ENCODE measurements around the gene SETD9.

SETD9 gene

GRCh38 chr5:56934325-56934724 is 24.9 kb downstream of the SETD9 start:
- no peak overlapping the region for H3K9ac ChIP-seq (ENCODE audit: low read depth in 1 of 2, low read length in 2 of 2)
- no peaks in the 10 kb centered on the region for H3K9me3 ChIP-seq (ENCODE audit: control insufficient read depth in 1 of 2, low read length in 2 of 2)
- no peaks in the 10 kb centered on the region for H3K27me3 ChIP-seq (ENCODE audit: control insufficient read depth in 1 of 2, insufficient read depth in 2 of 2, low read length in 2 of 2)
- H3K27ac ChIP-seq (ENCODE audit: low read depth, low read length), result no peak overlapping the region
- H3K4me3 ChIP-seq (ENCODE audit: low read depth in 1 of 2, low read length in 2 of 2), result no peak overlapping the region
- H3K36me3 ChIP-seq (ENCODE audit: control insufficient read depth in 1 of 2, insufficient read depth in 2 of 2, low read length in 2 of 2), result peaks cover 45 to 89% of the 10 kb centered on the region in 2 donors
- H3K4me1 ChIP-seq (ENCODE audit: control insufficient read depth in 1 of 2, insufficient read depth in 2 of 2, low read length in 2 of 2), result no peaks in the 10 kb centered on the region

- Histone ChIP-seq H3K27me3 (ENCODE audit: control insufficient read depth in 1 of 2, insufficient read depth in 2 of 2, low read length in 2 of 2) (no peaks in the 10 kb centered on the region), H3K9me3 (ENCODE audit: control insufficient read depth in 1 of 2, low read length in 2 of 2) (no peaks in the 10 kb centered on the region), H3K27ac (ENCODE audit: low read depth, low read length) (no peak overlapping the region), H3K9ac (ENCODE audit: low read depth in 1 of 2, low read length in 2 of 2) (no peak overlapping the region), H3K36me3 (ENCODE audit: control insufficient read depth in 1 of 2, insufficient read depth in 2 of 2, low read length in 2 of 2) (peaks cover 45 to 86% of the 10 kb centered on the region in 2 donors), H3K4me1 (ENCODE audit: control insufficient read depth in 1 of 2, insufficient read depth in 2 of 2, low read length in 2 of 2) (no peaks in the 10 kb centered on the region), H3K4me3 (ENCODE audit: low read depth in 1 of 2, low read length in 2 of 2) (no peak overlapping the region)
Measured at GRCh38 chr5:56938858-56939257, 29.5 kb downstream of the SETD9 start.

- Histone ChIP-seq H3K27ac (ENCODE audit: low read depth, low read length) (no peak overlapping the region), H3K9me3 (ENCODE audit: control insufficient read depth in 1 of 2, low read length in 2 of 2) (no peaks in the 10 kb centered on the region), H3K9ac (ENCODE audit: low read depth in 1 of 2, low read length in 2 of 2) (no peak overlapping the region), H3K36me3 (ENCODE audit: control insufficient read depth in 1 of 2, insufficient read depth in 2 of 2, low read length in 2 of 2) (peaks cover 26 to 70% of the 10 kb centered on the region in 2 donors), H3K4me3 (ENCODE audit: low read depth in 1 of 2, low read length in 2 of 2) (no peak overlapping the region), H3K4me1 (ENCODE audit: control insufficient read depth in 1 of 2, insufficient read depth in 2 of 2, low read length in 2 of 2) (no peaks in the 10 kb centered on the region), H3K27me3 (ENCODE audit: control insufficient read depth in 1 of 2, insufficient read depth in 2 of 2, low read length in 2 of 2) (no peaks in the 10 kb centered on the region)
Measured at GRCh38 chr5:56941981-56942380, 32.6 kb downstream of the SETD9 start.

- H3K27ac ChIP-seq (ENCODE audit: low read depth, low read length), result no peak overlapping the region
- no peaks in the 10 kb centered on the region for H3K27me3 ChIP-seq (ENCODE audit: control insufficient read depth in 1 of 2, insufficient read depth in 2 of 2, low read length in 2 of 2)
- H3K9ac ChIP-seq (ENCODE audit: low read depth in 1 of 2, low read length in 2 of 2), result no peak overlapping the region
- peaks cover 10 to 30% of the 10 kb centered on the region in 2 donors for H3K36me3 ChIP-seq (ENCODE audit: control insufficient read depth in 1 of 2, insufficient read depth in 2 of 2, low read length in 2 of 2)
- peaks cover 9% of the 10 kb centered on the region in 2 donors for H3K4me1 ChIP-seq (ENCODE audit: control insufficient read depth in 1 of 2, insufficient read depth in 2 of 2, low read length in 2 of 2)
- no peaks in the 10 kb centered on the region for H3K9me3 ChIP-seq (ENCODE audit: control insufficient read depth in 1 of 2, low read length in 2 of 2)
- H3K4me3 ChIP-seq (ENCODE audit: low read depth in 1 of 2, low read length in 2 of 2), result no peak overlapping the region
Measured at GRCh38 chr5:56947052-56947451, 37.7 kb downstream of the SETD9 start.

GRCh38 chr5:56950626-56951125 is 41.3 kb downstream of the SETD9 start:
- H3K4me1 ChIP-seq (ENCODE audit: control insufficient read depth in 1 of 2, insufficient read depth in 2 of 2, low read length in 2 of 2), result peaks cover 16 to 18% of the 10 kb centered on the region in 2 donors
- H3K27ac ChIP-seq (ENCODE audit: low read depth, low read length), result no peak overlapping the region
- peak overlapping the region; percentile 67 for H3K9ac ChIP-seq (ENCODE audit: low read depth in 1 of 2, low read length in 2 of 2)
- H3K27me3 ChIP-seq (ENCODE audit: control insufficient read depth in 1 of 2, insufficient read depth in 2 of 2, low read length in 2 of 2), result no peaks in the 10 kb centered on the region
- peak overlapping the region; percentile 80 to 82 for H3K4me3 ChIP-seq (ENCODE audit: low read depth in 1 of 2, low read length in 2 of 2)
- H3K36me3 ChIP-seq (ENCODE audit: control insufficient read depth in 1 of 2, insufficient read depth in 2 of 2, low read length in 2 of 2), result peaks cover 0 to 6% of the 10 kb centered on the region in 2 donors
- H3K9me3 ChIP-seq (ENCODE audit: control insufficient read depth in 1 of 2, low read length in 2 of 2), result no peaks in the 10 kb centered on the region

- Histone ChIP-seq H3K9me3 (ENCODE audit: control insufficient read depth in 1 of 2, low read length in 2 of 2) (no peaks in the 10 kb centered on the region), H3K9ac (ENCODE audit: low read depth in 1 of 2, low read length in 2 of 2) (peak overlapping the region; percentile 67), H3K27ac (ENCODE audit: low read depth, low read length) (peak overlapping the region; percentile 25), H3K36me3 (ENCODE audit: control insufficient read depth in 1 of 2, insufficient read depth in 2 of 2, low read length in 2 of 2) (no peaks in the 10 kb centered on the region), H3K27me3 (ENCODE audit: control insufficient read depth in 1 of 2, insufficient read depth in 2 of 2, low read length in 2 of 2) (no peaks in the 10 kb centered on the region), H3K4me3 (ENCODE audit: low read depth in 1 of 2, low read length in 2 of 2) (peak overlapping the region; percentile 80 to 82), H3K4me1 (ENCODE audit: control insufficient read depth in 1 of 2, insufficient read depth in 2 of 2, low read length in 2 of 2) (peaks cover 16 to 18% of the 10 kb centered on the region in 2 donors)
Measured at GRCh38 chr5:56951126-56951945, 41.9 kb downstream of the SETD9 start.

- no peaks in the 10 kb centered on the region for H3K9me3 ChIP-seq (ENCODE audit: control insufficient read depth in 1 of 2, low read length in 2 of 2)
- peak within 1 kb of the TSS; percentile 72 to 82 for H3K9ac ChIP-seq (ENCODE audit: low read depth in 1 of 2, low read length in 2 of 2)
- H3K4me3 ChIP-seq (ENCODE audit: low read depth in 1 of 2, low read length in 2 of 2), result peak within 1 kb of the TSS; percentile 80 to 83
- no peaks in the 10 kb centered on the region for H3K36me3 ChIP-seq (ENCODE audit: control insufficient read depth in 1 of 2, insufficient read depth in 2 of 2, low read length in 2 of 2)
- H3K27me3 ChIP-seq (ENCODE audit: control insufficient read depth in 1 of 2, insufficient read depth in 2 of 2, low read length in 2 of 2), result no peaks in the 10 kb centered on the region
- H3K4me1 ChIP-seq (ENCODE audit: control insufficient read depth in 1 of 2, insufficient read depth in 2 of 2, low read length in 2 of 2), result peaks cover 16 to 18% of the 10 kb centered on the region in 2 donors
- peak within 1 kb of the TSS; percentile 25 for H3K27ac ChIP-seq (ENCODE audit: low read depth, low read length)
Measured at GRCh38 chr5:56951946-56952691, 42.7 kb downstream of the SETD9 start, which contains the start of gene MIER3. MIER3 (minus strand) TSS chr5:56952123; CDS start chr5:56952102, 21 bp downstream.

GRCh38 chr5:56954262-56954661 is 44.9 kb downstream of the SETD9 start:
- Histone ChIP-seq H3K9me3 (ENCODE audit: control insufficient read depth in 1 of 2, low read length in 2 of 2) (no peaks in the 10 kb centered on the region), H3K27me3 (ENCODE audit: control insufficient read depth in 1 of 2, insufficient read depth in 2 of 2, low read length in 2 of 2) (no peaks in the 10 kb centered on the region), H3K36me3 (ENCODE audit: control insufficient read depth in 1 of 2, insufficient read depth in 2 of 2, low read length in 2 of 2) (no peaks in the 10 kb centered on the region), H3K9ac (ENCODE audit: low read depth in 1 of 2, low read length in 2 of 2) (no peak overlapping the region), H3K27ac (ENCODE audit: low read depth, low read length) (no peak overlapping the region), H3K4me3 (ENCODE audit: low read depth in 1 of 2, low read length in 2 of 2) (no peak overlapping the region), H3K4me1 (ENCODE audit: control insufficient read depth in 1 of 2, insufficient read depth in 2 of 2, low read length in 2 of 2) (peaks cover 18 to 21% of the 10 kb centered on the region in 2 donors)

- H3K27me3 ChIP-seq (ENCODE audit: control insufficient read depth in 1 of 2, insufficient read depth in 2 of 2, low read length in 2 of 2), result peaks cover 0 to 3% of the 10 kb centered on the region in 2 donors
- no peak overlapping the region for H3K27ac ChIP-seq (ENCODE audit: low read depth, low read length)
- no peaks in the 10 kb centered on the region for H3K36me3 ChIP-seq (ENCODE audit: control insufficient read depth in 1 of 2, insufficient read depth in 2 of 2, low read length in 2 of 2)
- no peak overlapping the region for H3K9ac ChIP-seq (ENCODE audit: low read depth in 1 of 2, low read length in 2 of 2)
- peaks cover 0 to 14% of the 10 kb centered on the region in 2 donors for H3K4me1 ChIP-seq (ENCODE audit: control insufficient read depth in 1 of 2, insufficient read depth in 2 of 2, low read length in 2 of 2)
- no peak overlapping the region for H3K4me3 ChIP-seq (ENCODE audit: low read depth in 1 of 2, low read length in 2 of 2)
- no peaks in the 10 kb centered on the region for H3K9me3 ChIP-seq (ENCODE audit: control insufficient read depth in 1 of 2, low read length in 2 of 2)
Measured at GRCh38 chr5:56958595-56958994, 49.2 kb downstream of the SETD9 start.

GRCh38 chr5:56959326-56959725 is 49.9 kb downstream of the SETD9 start:
- peaks cover 0 to 3% of the 10 kb centered on the region in 2 donors for H3K27me3 ChIP-seq (ENCODE audit: control insufficient read depth in 1 of 2, insufficient read depth in 2 of 2, low read length in 2 of 2)
- H3K9ac ChIP-seq (ENCODE audit: low read depth in 1 of 2, low read length in 2 of 2), result no peak overlapping the region
- no peaks in the 10 kb centered on the region for H3K36me3 ChIP-seq (ENCODE audit: control insufficient read depth in 1 of 2, insufficient read depth in 2 of 2, low read length in 2 of 2)
- H3K9me3 ChIP-seq (ENCODE audit: control insufficient read depth in 1 of 2, low read length in 2 of 2), result no peaks in the 10 kb centered on the region
- H3K4me1 ChIP-seq (ENCODE audit: control insufficient read depth in 1 of 2, insufficient read depth in 2 of 2, low read length in 2 of 2), result peaks cover 5 to 14% of the 10 kb centered on the region in 2 donors
- no peak overlapping the region for H3K4me3 ChIP-seq (ENCODE audit: low read depth in 1 of 2, low read length in 2 of 2)
- H3K27ac ChIP-seq (ENCODE audit: low read depth, low read length), result no peak overlapping the region

Data from duodenal mucosa (tissue), 2 donors.